Endothelial cell of umbilical vein (primary cell): ENCODE results near the gene C5orf15.

Source experiments
- EZH2 ChIP-seq: IDR thresholded peaks from 2 replicates; pipeline ENCODE4 v1.6.1; 2012; ENCODE audit warnings: borderline replicate concordance, low read depth, mild to moderate bottlenecking, moderate library complexity, low read length, inconsistent platforms; ENCODE audit not compliant: severe bottlenecking
- GATA2 ChIP-seq: IDR thresholded peaks from 2 replicates; pipeline ENCODE4 v1.7.0; 2011; ENCODE audit warnings: low read depth, mild to moderate bottlenecking, moderate library complexity, mixed read lengths, low read length; ENCODE audit not compliant: insufficient read length, insufficient read depth
- JUN ChIP-seq: IDR thresholded peaks from 2 replicates; pipeline ENCODE4 v1.6.1; 2011; ENCODE audit warnings: borderline replicate concordance, low read depth; ENCODE audit not compliant: insufficient read length, insufficient read depth
- POLR2A ChIP-seq: IDR thresholded peaks from 2 replicates; pipeline ENCODE4 v1.6.1; 2012; ENCODE audit warnings: low read depth, mild to moderate bottlenecking, control low read depth, low read length
- POLR2AphosphoS5 ChIP-seq: IDR thresholded peaks from 2 replicates; pipeline ENCODE4 v1.6.1; 2012; ENCODE audit warnings: low read depth, mild to moderate bottlenecking, control low read depth, low read length, moderate library complexity; ENCODE audit not compliant: insufficient read depth
- TF ChIP-seq, protein P1 (sequence below), 2 donors: IDR thresholded peaks; 1 replicate in 1 of 2; 2 replicates in 1 of 2; pipeline ENCODE4 v1.5.1; 2011; ENCODE audit warnings: low read length in 2 of 2, mild to moderate bottlenecking in 2 of 2, moderate library complexity in 2 of 2, control low read depth in 1 of 2, inconsistent platforms in 1 of 2, low read depth in 1 of 2; ENCODE audit not compliant: insufficient read depth in 1 of 2; ENCODE audit errors: extremely low read depth in 1 of 2
- TF ChIP-seq, protein P2 (sequence below): IDR thresholded peaks from 2 replicates; pipeline ENCODE4 v1.6.1; 2011; ENCODE audit not compliant: insufficient read depth, insufficient read length

DNA sequence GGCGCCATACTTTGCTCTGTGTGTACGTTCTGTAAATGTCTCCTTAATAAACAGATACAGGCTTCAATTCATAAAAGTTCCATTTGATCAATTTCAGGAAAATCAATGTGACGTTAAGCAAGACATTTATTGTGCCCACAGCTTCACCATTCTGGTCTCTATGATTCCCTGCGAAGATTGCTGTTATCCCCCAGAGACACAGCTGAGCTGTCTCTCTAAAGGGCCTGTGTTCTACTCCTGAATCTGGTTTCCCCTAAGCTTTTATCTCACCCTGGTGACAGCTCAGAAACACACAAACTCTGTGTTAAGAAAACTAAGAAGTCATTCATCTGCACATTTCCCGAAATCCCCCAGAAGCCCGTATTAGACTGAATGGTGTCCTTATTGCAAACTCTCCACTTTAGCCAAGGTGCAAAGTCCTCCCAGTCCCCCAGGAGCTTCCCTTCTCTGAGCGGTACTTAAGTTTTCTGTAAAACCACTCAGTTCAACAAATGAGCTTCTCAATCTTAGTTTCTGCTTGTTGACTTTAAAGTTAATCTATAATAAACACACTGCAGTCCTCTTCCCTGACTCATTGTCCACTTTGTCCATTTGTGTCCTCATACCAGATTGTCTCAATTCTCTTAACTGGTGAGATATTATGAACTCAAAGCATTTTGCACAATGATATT lies 1.4 kb upstream of the C5orf15 start:
- TF ChIP-seq, protein P1, sequence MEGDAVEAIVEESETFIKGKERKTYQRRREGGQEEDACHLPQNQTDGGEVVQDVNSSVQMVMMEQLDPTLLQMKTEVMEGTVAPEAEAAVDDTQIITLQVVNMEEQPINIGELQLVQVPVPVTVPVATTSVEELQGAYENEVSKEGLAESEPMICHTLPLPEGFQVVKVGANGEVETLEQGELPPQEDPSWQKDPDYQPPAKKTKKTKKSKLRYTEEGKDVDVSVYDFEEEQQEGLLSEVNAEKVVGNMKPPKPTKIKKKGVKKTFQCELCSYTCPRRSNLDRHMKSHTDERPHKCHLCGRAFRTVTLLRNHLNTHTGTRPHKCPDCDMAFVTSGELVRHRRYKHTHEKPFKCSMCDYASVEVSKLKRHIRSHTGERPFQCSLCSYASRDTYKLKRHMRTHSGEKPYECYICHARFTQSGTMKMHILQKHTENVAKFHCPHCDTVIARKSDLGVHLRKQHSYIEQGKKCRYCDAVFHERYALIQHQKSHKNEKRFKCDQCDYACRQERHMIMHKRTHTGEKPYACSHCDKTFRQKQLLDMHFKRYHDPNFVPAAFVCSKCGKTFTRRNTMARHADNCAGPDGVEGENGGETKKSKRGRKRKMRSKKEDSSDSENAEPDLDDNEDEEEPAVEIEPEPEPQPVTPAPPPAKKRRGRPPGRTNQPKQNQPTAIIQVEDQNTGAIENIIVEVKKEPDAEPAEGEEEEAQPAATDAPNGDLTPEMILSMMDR (IDR thresholded peaks at IDR 0.05; ENCODE audit: extremely low read depth in 1 of 2, insufficient read depth in 1 of 2, low read depth in 1 of 2, low read length in 2 of 2): no peak
- TF ChIP-seq POLR2A (no peak), JUN (no peak), GATA2 (no peak), EZH2 (no peak), POLR2AphosphoS5 (no peak)
- TF ChIP-seq, protein P2, sequence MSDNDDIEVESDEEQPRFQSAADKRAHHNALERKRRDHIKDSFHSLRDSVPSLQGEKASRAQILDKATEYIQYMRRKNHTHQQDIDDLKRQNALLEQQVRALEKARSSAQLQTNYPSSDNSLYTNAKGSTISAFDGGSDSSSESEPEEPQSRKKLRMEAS: no peak
